Measurements from ENCODE around the gene FMNL1.

GRCh38 chr17:45225964-45226530 lies 4.4 kb downstream of the FMNL1 start:
- TF ChIP-seq EP300 (IDR thresholded peaks at IDR 0.05) (no peak), CTCF (IDR thresholded peaks at IDR 0.05) (no peak)

All from stomach (tissue), 4 donors.